ENCODE measurements around the gene KRT38.

Gene KRT38

DNA sequence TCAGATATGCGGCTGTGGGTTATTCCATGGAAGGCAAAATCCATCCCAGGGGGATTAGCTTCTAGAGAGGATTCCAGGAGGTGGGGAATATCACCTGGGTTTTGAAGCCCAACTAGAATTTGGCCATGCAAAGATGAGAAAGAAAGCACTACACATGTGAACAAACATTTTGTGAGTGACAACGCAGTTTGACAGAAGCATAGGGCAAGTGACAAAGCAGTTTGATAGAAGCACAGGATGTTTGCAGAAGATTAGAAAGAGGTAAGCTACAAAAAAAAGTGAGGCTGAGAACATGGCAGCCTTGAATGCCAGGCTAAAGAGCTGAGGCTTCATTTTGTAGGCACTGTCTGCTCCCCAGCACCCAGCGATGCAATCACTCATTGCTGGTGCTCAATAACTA, 12.3 kb upstream of the KRT38 start:
- no peak for DNase-seq (ENCODE audit: low read depth, low spot score)
- in situ Hi-C loops (cut with HindIII; ENCODE audit: low sequenced_read_pairs): no loop called here
- TF ChIP-seq, protein P1, sequence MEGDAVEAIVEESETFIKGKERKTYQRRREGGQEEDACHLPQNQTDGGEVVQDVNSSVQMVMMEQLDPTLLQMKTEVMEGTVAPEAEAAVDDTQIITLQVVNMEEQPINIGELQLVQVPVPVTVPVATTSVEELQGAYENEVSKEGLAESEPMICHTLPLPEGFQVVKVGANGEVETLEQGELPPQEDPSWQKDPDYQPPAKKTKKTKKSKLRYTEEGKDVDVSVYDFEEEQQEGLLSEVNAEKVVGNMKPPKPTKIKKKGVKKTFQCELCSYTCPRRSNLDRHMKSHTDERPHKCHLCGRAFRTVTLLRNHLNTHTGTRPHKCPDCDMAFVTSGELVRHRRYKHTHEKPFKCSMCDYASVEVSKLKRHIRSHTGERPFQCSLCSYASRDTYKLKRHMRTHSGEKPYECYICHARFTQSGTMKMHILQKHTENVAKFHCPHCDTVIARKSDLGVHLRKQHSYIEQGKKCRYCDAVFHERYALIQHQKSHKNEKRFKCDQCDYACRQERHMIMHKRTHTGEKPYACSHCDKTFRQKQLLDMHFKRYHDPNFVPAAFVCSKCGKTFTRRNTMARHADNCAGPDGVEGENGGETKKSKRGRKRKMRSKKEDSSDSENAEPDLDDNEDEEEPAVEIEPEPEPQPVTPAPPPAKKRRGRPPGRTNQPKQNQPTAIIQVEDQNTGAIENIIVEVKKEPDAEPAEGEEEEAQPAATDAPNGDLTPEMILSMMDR (IDR thresholded peaks at IDR 0.05; ENCODE audit: low read depth, low read length): no peak
- no peak overlapping the region for H3K4me3 ChIP-seq (ENCODE audit: low read depth, low read length)

DNA sequence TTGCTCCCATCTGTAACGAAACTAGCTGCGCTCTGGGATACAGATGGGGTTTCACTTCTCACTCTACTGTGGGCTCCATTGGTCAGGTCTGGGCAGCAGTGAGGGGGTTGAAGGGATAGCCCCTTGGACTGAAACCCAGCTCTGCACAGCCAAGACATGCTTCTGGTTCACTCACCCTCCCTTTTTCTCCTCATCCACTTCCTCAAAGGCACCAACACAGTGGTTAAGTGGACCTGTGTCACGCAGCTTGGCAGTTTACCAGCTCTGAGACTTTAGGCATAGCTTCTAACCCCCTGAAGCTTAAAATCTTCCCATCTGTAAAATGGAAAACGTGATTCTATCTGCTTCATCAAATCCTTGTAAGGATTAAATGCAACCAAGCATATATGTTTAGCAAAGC, 11.5 kb upstream of the KRT38 start:
- TF ChIP-seq, protein P1 (IDR thresholded peaks at IDR 0.05; ENCODE audit: low read depth, low read length): no peak
- in situ Hi-C loops (cut with HindIII; ENCODE audit: low sequenced_read_pairs): no loop called here
- no peak for DNase-seq (ENCODE audit: low read depth, low spot score)

DNA sequence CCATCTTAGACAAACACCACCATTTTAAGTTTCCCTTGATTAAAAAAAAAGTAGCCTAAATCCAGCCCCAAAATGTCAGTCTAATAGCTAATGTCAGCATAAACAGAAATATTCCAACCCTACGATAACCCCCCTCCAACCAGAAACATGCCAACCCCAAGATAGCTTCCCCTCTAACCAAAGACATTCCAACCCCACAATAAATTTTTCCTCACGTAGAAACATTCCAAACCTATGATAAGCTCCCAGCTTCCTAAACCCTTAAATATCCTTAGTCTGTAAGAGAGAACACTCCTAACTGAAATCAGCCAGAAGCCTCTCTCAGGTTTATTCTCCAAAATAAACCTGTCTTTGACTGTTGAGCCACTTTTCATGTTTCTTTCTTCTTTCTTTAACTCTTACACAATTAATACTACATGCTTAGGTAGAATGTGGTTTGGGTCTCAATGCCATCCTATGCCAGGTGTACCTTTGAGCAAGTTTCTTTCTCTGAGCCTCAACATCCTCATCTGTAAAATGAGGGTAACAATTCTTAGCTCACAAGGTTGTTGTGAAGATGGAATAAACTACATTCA, 10.5 kb upstream of the KRT38 start:
- no peak overlapping the region for H3K4me3 ChIP-seq (ENCODE audit: low read depth, low read length)
- in situ Hi-C loops (cut with HindIII; ENCODE audit: low sequenced_read_pairs): no loop called here
- DNase-seq (ENCODE audit: low read depth, low spot score): peak; percentile 9
- TF ChIP-seq, protein P1 (IDR thresholded peaks at IDR 0.05; ENCODE audit: low read depth, low read length): no peak

More for the DNA sequence above, 11.5 kb upstream of the KRT38 start:
- no peak overlapping the region for H3K4me3 ChIP-seq (ENCODE audit: low read depth, low read length)

DNA sequence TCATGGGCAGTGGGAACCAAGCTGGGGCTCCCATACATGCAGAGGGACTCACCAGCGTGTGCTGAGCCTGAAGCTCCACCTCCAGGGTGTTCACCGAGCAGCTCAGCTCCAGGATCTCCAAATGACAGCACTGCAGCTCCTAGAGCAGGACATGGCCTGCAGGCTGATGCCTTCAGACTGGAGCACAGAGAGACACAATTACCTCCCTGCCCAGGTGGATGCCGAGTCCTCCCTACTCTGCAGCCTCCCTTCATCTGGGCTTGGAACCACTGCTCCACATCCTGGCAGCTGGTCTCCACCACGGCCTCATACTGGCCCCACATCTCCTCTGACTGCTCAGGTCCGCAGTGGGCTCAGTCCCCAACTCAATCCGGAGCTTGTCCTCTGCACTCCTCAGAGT, 8.2 kb upstream of the KRT38 start:
- no peak for DNase-seq (ENCODE audit: low read depth, low spot score)
- in situ Hi-C loops (cut with HindIII; ENCODE audit: low sequenced_read_pairs): no loop called here

DNA sequence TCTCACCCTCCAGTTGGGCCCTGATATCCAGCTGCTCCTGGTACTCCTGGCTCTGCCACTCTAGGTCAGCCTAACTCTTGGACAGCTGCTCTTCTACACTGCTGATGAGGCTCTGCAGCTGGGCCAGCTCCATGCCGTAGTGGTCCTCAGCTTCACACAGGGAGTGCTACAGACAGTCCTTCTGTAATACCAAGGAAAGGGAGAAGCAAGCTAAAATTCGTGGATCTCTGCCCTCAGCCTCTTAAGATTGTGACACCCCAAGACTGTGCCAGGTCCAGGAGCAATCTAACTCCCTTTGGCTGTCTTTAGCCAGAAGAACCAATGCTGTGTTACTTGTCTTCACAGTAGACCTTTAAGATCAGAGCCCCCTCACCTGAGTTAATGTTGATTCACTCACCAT, 7.7 kb upstream of the KRT38 start:
- no peak overlapping the region for H3K4me3 ChIP-seq (ENCODE audit: low read depth, low read length)
- TF ChIP-seq, protein P1 (IDR thresholded peaks at IDR 0.05; ENCODE audit: low read depth, low read length): no peak
- in situ Hi-C loops (cut with HindIII; ENCODE audit: low sequenced_read_pairs): no loop called here
- no peak for DNase-seq (ENCODE audit: low read depth, low spot score)

More for the DNA sequence above, 8.2 kb upstream of the KRT38 start:
- no peak overlapping the region for H3K4me3 ChIP-seq (ENCODE audit: low read depth, low read length)
- TF ChIP-seq, protein P1 (IDR thresholded peaks at IDR 0.05; ENCODE audit: low read depth, low read length): no peak

DNA sequence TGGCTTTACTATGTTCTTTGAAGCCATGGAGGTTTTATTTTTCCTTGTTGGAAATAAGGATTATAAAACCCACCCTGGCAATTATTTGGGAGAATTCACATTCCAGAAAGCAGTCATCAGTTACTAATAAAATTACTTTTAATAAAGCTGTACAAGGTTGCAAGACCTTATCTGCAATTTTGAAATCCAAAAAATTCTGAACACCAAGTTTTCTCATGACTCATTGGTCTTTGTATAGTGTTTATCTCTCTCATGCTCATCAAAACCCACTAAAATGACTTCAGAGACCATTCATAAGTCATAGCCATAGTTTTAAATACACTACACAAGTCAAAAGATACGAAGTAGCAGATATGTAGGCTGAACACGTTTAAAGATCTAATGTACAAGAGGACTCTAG, 6.0 kb upstream of the KRT38 start:
- no peak overlapping the region for H3K4me3 ChIP-seq (ENCODE audit: low read depth, low read length)
- TF ChIP-seq, protein P1 (IDR thresholded peaks at IDR 0.05; ENCODE audit: low read depth, low read length): no peak
- in situ Hi-C loops (cut with HindIII; ENCODE audit: low sequenced_read_pairs): no loop called here
- DNase-seq (ENCODE audit: low read depth, low spot score): no peak

DNA sequence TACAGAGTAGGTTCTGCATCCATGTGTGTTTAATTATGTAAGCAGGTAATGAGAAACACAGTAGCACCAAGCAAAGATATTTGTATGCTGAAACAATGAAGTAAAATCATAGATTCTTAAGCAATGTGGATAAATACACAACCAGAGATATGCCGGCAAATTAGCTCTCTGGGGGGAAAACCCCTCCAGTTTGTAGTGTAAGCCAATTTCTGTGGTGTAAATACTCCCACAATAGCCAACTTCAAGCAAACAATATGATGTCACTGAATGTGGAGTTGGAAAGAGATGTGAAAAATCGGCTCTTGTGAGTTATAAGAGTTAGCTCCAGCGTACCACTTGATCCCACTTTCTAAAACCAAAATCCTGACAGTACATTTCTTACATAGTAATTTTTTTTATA, 3.9 kb upstream of the KRT38 start:
- no peak for DNase-seq (ENCODE audit: low read depth, low spot score)
- in situ Hi-C loops (cut with HindIII; ENCODE audit: low sequenced_read_pairs): no loop called here
- TF ChIP-seq, protein P1 (IDR thresholded peaks at IDR 0.05; ENCODE audit: low read depth, low read length): no peak
- H3K4me3 ChIP-seq (ENCODE audit: low read depth, low read length): no peak overlapping the region

Measured in astrocyte of the spinal cord (primary cell).